Measurements from ENCODE around the gene CCDC154. TPM values are rescaled to one million over a fixed set of nuclear protein-coding genes. Genes with fewer than 3 reads are reported as not detected.

The CCDC154 gene
- total and polyA plus RNA-seq, 9 of the 15 experiments (the other 6 are each of a cell fraction or from before 2014, with no cell fraction given) = 0.15 to 1.4 (median 0.20) TPM; not detected in 5

GRCh38 chr16:1493746-1494094, 49.4 kb upstream of the CCDC154 start (continued):
- no peak for TF ChIP-seq ZBTB9 (CRISPR knock-in tag; IDR thresholded peaks at IDR 0.05)
- TF ChIP-seq HDAC8 (tag; IDR thresholded peaks at IDR 0.05) = no peak
- no peak for TF ChIP-seq ZNF586 (CRISPR knock-in tag; conservative IDR thresholded peaks at IDR 0.05)
- 0 out of 2 replicates have a peak, but pooled peaks have one; percentile 3 for TF ChIP-seq MYC (IDR thresholded peaks at IDR 0.05; ENCODE audit: low read depth, low read length)
- no peak for TF ChIP-seq MYC (CRISPR knock-in tag; IDR thresholded peaks at IDR 0.05; ENCODE audit: borderline replicate concordance, low read depth)
- no peak for TF ChIP-seq ZNF76 (CRISPR knock-in tag; IDR thresholded peaks at IDR 0.05; ENCODE audit: borderline replicate concordance)
- no peak for TF ChIP-seq ATF4 (CRISPR knock-in tag; IDR thresholded peaks at IDR 0.05)
- peak in 1 of 3 experiments; percentile 34 for TF ChIP-seq YY1 (IDR thresholded peaks at IDR 0.05; ENCODE audit: borderline replicate concordance in 1 of 3, control insufficient read depth in 1 of 3, extremely low read depth in 1 of 3, insufficient read depth in 3 of 3, insufficient read length in 1 of 3, insufficient replicate concordance in 2 of 3, low read depth in 1 of 3, low read length in 2 of 3)
- no peak for TF ChIP-seq CREB1 (IDR thresholded peaks at IDR 0.05)
- 0 out of 2 replicates have a peak, but pooled peaks have one; percentile 3 for TF ChIP-seq CREB1 (CRISPR knock-in tag; IDR thresholded peaks at IDR 0.05)
- no peak for TF ChIP-seq HCFC1 (IDR thresholded peaks at IDR 0.05; ENCODE audit: low read depth, low read length)
